K562 (cell line): ENCODE data around the gene INSIG1. TPM values are rescaled to one million over a fixed set of nuclear protein-coding genes. Genes with fewer than 3 reads are reported as not detected.

ENCODE experiments used
- ARID1B ChIP-seq: fragments of 450-650 bp; IDR thresholded peaks from 2 replicates; pipeline ENCODE4 v1.6.1; 2016; ENCODE audit warnings: antibody characterized with exemption, mild to moderate bottlenecking, inconsistent platforms
- CREB3 ChIP-seq: fragments of 450-650 bp; conservative IDR thresholded peaks from 2 replicates; pipeline ENCODE4 v1.6.1; 2016; ENCODE audit warnings: missing genetic modification characterization, low read depth, mild to moderate bottlenecking, missing compliant biosample characterization, moderate library complexity
- DPF2 ChIP-seq: fragments of 450-650 bp; IDR thresholded peaks from 2 replicates; pipeline ENCODE4 v1.6.1; 2016
- GABPB2 ChIP-seq: fragments of 250-450 bp; sonication (Bioruptor Pico); conservative IDR thresholded peaks from 2 replicates; pipeline ENCODE4 v1.5.1; 2021; ENCODE audit warnings: mild to moderate bottlenecking
- HDAC8 ChIP-seq: fragments of 450-650 bp; IDR thresholded peaks from 2 replicates; pipeline ENCODE4 v1.6.1; 2016; ENCODE audit warnings: mild to moderate bottlenecking, missing genetic modification characterization, moderate library complexity, missing compliant biosample characterization
- HOXB6 ChIP-seq: fragments of 250-450 bp; sonication (Bioruptor Pico); IDR thresholded peaks from 2 replicates; pipeline ENCODE4 v1.5.1; 2022; ENCODE audit warnings: mild to moderate bottlenecking, borderline replicate concordance
- IFI16 ChIP-seq: fragments of 250-450 bp; sonication (Bioruptor Pico); IDR thresholded peaks from 2 replicates; pipeline ENCODE4 v2.1.2; 2022; ENCODE audit warnings: mild to moderate bottlenecking, inconsistent platforms
- KLF6 ChIP-seq: fragments of 250-450 bp; sonication (Bioruptor Pico); IDR thresholded peaks from 2 replicates; pipeline ENCODE4 v1.4.0; 2020; ENCODE audit warnings: mild to moderate bottlenecking, moderate library complexity, borderline replicate concordance
- LEF1 ChIP-seq: fragments of 450-650 bp; IDR thresholded peaks from 2 replicates; pipeline ENCODE4 v1.6.1; 2016; ENCODE audit warnings: mild to moderate bottlenecking
- MCM2 ChIP-seq: fragments of 450-650 bp; IDR thresholded peaks from 2 replicates; pipeline ENCODE4 v1.6.1; 2017; ENCODE audit warnings: low read depth, mild to moderate bottlenecking
- PBX2 ChIP-seq, 2 experiments: IDR thresholded peaks in 1 of 2; conservative IDR thresholded peaks in 1 of 2; 2 replicates each; pipeline ENCODE4 v1.6.1; 2016; ENCODE audit warnings: low read depth in 2 of 2, mild to moderate bottlenecking in 1 of 2, missing compliant biosample characterization in 1 of 2, missing genetic modification characterization in 1 of 2, moderate library complexity in 1 of 2
- PTTG1 ChIP-seq: fragments of 450-650 bp; IDR thresholded peaks from 2 replicates; pipeline ENCODE4 v1.6.1; 2016; ENCODE audit warnings: low read depth, mild to moderate bottlenecking, missing genetic modification characterization, missing compliant biosample characterization
- RBM39 ChIP-seq: fragments of 200-400 bp; formaldehyde crosslinking; optimal IDR thresholded peaks from 2 replicates; pipeline ENCODE3; 2018; ENCODE audit warnings: low read depth, low read length
- RFX1 ChIP-seq: fragments of 450-650 bp; IDR thresholded peaks from 2 replicates; pipeline ENCODE4 v1.6.1; 2016; ENCODE audit warnings: mild to moderate bottlenecking, moderate library complexity
- TBL1XR1 ChIP-seq, 2 experiments: IDR thresholded peaks; 2 replicates each; pipeline ENCODE4 v1.6.1; 2012; ENCODE audit warnings: improper control_type of control experiment in 2 of 2, low read length in 2 of 2, mild to moderate bottlenecking in 1 of 2
- TBP ChIP-seq: optimal IDR thresholded peaks from 2 replicates; pipeline ENCODE3; 2011; ENCODE audit warnings: low read depth, low read length, improper control_type of control experiment
- ZFP36 ChIP-seq: fragments of 150-350 bp; IDR thresholded peaks from 2 replicates; pipeline ENCODE4 v1.6.1; 2018; ENCODE audit warnings: low read length, low read depth; ENCODE audit not compliant: partially characterized antibody
- ZKSCAN8 ChIP-seq: fragments of 200-800 bp; sonication (Bioruptor generic); IDR thresholded peaks from 2 replicates; pipeline ENCODE4 v1.6.1; 2016; ENCODE audit warnings: missing genetic modification characterization, missing compliant biosample characterization
- ZNF143 ChIP-seq: sonication (generic); formaldehyde crosslinking; IDR thresholded peaks from 2 replicates; pipeline ENCODE4 v1.9.0; 2022; ENCODE audit warnings: mild to moderate bottlenecking, missing genetic modification reagents
- ZNF24 ChIP-seq: fragments of 450-650 bp; IDR thresholded peaks from 2 replicates; pipeline ENCODE4 v1.6.1; 2016
- ZNF551 ChIP-seq: fragments of 250-450 bp; sonication (Bioruptor Pico); IDR thresholded peaks from 2 replicates; pipeline ENCODE4 v1.5.0; 2021; ENCODE audit warnings: mild to moderate bottlenecking, moderate library complexity
- polyA plus RNA-seq, 8 experiments: library from polyadenylated mRNA; depleted of rRNA in 4 of 8; stranded (reverse) in 5 of 8; unstranded in 3 of 8; fragments of >200 nt; fragmentation: Nextera tagmentation in 2 of 8; fragmentation: Illumina TruSeq in 1 of 8; extraction: Ambion mirVana in 2 of 8; extraction: Trizol in 1 of 8; gene quantifications; 2 replicates each; pipeline versions ENCODE4 v1.2.1 to v1.2.3, GENCODE V29; 2011 to 2014; ENCODE audit warnings: inconsistent platforms in 1 of 8, missing spikeins in 1 of 8
- total RNA-seq, 7 experiments: library from RNA; depleted of rRNA in 6 of 7; stranded (reverse); fragments of >200 nt in 6 of 7; fragmentation: Illumina TruSeq in 2 of 7; extraction: Trizol in 2 of 7; gene quantifications; 2 replicates each; pipeline versions ENCODE4 v1.2.1 to v1.2.3, GENCODE V29; 2011 to 2021; ENCODE audit warnings: low replicate concordance in 1 of 7
- TF ChIP-seq, protein P1 (sequence below): IDR thresholded peaks from 2 replicates; pipeline ENCODE4 v1.6.1; 2014; ENCODE audit warnings: antibody characterized with exemption
- TF ChIP-seq, protein P2 (sequence below): fragments of 250-450 bp; sonication (Bioruptor Pico); IDR thresholded peaks from 2 replicates; pipeline ENCODE4 v1.9.0; 2021; ENCODE audit warnings: mild to moderate bottlenecking, inconsistent platforms

INSIG1 gene
- total and polyA plus RNA-seq, 9 of the 15 experiments (the other 6 are each of a cell fraction or from before 2014, with no cell fraction given) = 57.1 to 787 (median 238) TPM

- no peak for TF ChIP-seq PBX2 (CRISPR knock-in tag; IDR thresholded peaks at IDR 0.05; ENCODE audit: low read depth)
- TF ChIP-seq PBX2 (tag; conservative IDR thresholded peaks at IDR 0.05; ENCODE audit: low read depth) = peak; percentile 16; the same call in 1 of the 2 replicates
- TF ChIP-seq, protein P1, sequence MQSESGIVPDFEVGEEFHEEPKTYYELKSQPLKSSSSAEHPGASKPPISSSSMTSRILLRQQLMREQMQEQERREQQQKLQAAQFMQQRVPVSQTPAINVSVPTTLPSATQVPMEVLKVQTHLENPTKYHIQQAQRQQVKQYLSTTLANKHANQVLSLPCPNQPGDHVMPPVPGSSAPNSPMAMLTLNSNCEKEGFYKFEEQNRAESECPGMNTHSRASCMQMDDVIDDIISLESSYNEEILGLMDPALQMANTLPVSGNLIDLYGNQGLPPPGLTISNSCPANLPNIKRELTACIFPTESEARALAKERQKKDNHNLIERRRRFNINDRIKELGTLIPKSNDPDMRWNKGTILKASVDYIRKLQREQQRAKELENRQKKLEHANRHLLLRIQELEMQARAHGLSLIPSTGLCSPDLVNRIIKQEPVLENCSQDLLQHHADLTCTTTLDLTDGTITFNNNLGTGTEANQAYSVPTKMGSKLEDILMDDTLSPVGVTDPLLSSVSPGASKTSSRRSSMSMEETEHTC = peak; percentile 52; the same call in 1 of the 2 replicates
- TF ChIP-seq, protein P2, sequence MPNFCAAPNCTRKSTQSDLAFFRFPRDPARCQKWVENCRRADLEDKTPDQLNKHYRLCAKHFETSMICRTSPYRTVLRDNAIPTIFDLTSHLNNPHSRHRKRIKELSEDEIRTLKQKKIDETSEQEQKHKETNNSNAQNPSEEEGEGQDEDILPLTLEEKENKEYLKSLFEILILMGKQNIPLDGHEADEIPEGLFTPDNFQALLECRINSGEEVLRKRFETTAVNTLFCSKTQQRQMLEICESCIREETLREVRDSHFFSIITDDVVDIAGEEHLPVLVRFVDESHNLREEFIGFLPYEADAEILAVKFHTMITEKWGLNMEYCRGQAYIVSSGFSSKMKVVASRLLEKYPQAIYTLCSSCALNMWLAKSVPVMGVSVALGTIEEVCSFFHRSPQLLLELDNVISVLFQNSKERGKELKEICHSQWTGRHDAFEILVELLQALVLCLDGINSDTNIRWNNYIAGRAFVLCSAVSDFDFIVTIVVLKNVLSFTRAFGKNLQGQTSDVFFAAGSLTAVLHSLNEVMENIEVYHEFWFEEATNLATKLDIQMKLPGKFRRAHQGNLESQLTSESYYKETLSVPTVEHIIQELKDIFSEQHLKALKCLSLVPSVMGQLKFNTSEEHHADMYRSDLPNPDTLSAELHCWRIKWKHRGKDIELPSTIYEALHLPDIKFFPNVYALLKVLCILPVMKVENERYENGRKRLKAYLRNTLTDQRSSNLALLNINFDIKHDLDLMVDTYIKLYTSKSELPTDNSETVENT (CRISPR knock-in tag) = no peak
- TF ChIP-seq PTTG1 (tag) = no peak
- no peak for TF ChIP-seq IFI16 (CRISPR knock-in tag)
- no peak for TF ChIP-seq CREB3 (tag)
- TF ChIP-seq HDAC8 (tag) = no peak
- TF ChIP-seq ARID1B = peak; percentile 96
- TF ChIP-seq DPF2 = peak; percentile 99
- TF ChIP-seq MCM2 = no peak
- no peak for TF ChIP-seq RFX1
- 0 out of 2 replicates have a peak, but pooled peaks have one; percentile 51 for TF ChIP-seq ZKSCAN8 (CRISPR knock-in tag)
- TF ChIP-seq ZNF143 = 0 out of 2 replicates have a peak, but pooled peaks have one; percentile 25
- TF ChIP-seq ZNF551 = no peak
- no peak for TF ChIP-seq KLF6
- no peak for TF ChIP-seq ZNF24
- TF ChIP-seq HOXB6 (CRISPR knock-in tag) = no peak
- TF ChIP-seq TBL1XR1 (IDR thresholded peaks at IDR 0.05; ENCODE audit: low read length in 2 of 2) = peak in 1 of 2 experiments; percentile 71; a peak in 2 of 4 replicates
- TF ChIP-seq ZFP36 = peak; percentile 13
- TF ChIP-seq LEF1 = peak; percentile 62; the same call in 1 of the 2 replicates
- TF ChIP-seq RBM39 = no peak
- no peak for TF ChIP-seq TBP
- no peak; the same call in 1 of the 2 replicates for TF ChIP-seq GABPB2 (CRISPR knock-in tag)
Measured at GRCh38 chr7:155291045-155291530, 6.6 kb upstream of the INSIG1 start (continued).
